SU-DHL-6 (cell line): ENCODE results near the gene CABP4.

Experiments used
- EZH2phosphoT487 ChIP-seq: fragments of 200-600 bp; sonication (generic), shearing (Covaris generic); conservative IDR thresholded peaks from 2 replicates; pipeline ENCODE4 v1.6.1; 2018; ENCODE audit warnings: mild to moderate bottlenecking, antibody characterized with exemption, low read length, moderate library complexity, mixed read lengths
- TF ChIP-seq, protein P1 (sequence below): fragments of 200-600 bp; sonication (generic); IDR thresholded peaks from one replicate; pipeline ENCODE4 v1.5.1; 2017; ENCODE audit warnings: antibody characterized with exemption, mild to moderate bottlenecking, low read length, moderate library complexity; ENCODE audit not compliant: insufficient read depth, poor library complexity, severe bottlenecking

- TF ChIP-seq, protein P1, sequence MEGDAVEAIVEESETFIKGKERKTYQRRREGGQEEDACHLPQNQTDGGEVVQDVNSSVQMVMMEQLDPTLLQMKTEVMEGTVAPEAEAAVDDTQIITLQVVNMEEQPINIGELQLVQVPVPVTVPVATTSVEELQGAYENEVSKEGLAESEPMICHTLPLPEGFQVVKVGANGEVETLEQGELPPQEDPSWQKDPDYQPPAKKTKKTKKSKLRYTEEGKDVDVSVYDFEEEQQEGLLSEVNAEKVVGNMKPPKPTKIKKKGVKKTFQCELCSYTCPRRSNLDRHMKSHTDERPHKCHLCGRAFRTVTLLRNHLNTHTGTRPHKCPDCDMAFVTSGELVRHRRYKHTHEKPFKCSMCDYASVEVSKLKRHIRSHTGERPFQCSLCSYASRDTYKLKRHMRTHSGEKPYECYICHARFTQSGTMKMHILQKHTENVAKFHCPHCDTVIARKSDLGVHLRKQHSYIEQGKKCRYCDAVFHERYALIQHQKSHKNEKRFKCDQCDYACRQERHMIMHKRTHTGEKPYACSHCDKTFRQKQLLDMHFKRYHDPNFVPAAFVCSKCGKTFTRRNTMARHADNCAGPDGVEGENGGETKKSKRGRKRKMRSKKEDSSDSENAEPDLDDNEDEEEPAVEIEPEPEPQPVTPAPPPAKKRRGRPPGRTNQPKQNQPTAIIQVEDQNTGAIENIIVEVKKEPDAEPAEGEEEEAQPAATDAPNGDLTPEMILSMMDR = no peak
- TF ChIP-seq EZH2phosphoT487 = no peak
These were observed 18.6 kb upstream of the CABP4 start for GRCh38 chr11:67436459-67437081.
